Measurements from ENCODE around the gene TYW1.
"Not testable (repeated sequence)": the region's sequence is repeated elsewhere in the genome, so short reads cannot be mapped to it uniquely, and the experiment has no call there.

Gene TYW1

DNA sequence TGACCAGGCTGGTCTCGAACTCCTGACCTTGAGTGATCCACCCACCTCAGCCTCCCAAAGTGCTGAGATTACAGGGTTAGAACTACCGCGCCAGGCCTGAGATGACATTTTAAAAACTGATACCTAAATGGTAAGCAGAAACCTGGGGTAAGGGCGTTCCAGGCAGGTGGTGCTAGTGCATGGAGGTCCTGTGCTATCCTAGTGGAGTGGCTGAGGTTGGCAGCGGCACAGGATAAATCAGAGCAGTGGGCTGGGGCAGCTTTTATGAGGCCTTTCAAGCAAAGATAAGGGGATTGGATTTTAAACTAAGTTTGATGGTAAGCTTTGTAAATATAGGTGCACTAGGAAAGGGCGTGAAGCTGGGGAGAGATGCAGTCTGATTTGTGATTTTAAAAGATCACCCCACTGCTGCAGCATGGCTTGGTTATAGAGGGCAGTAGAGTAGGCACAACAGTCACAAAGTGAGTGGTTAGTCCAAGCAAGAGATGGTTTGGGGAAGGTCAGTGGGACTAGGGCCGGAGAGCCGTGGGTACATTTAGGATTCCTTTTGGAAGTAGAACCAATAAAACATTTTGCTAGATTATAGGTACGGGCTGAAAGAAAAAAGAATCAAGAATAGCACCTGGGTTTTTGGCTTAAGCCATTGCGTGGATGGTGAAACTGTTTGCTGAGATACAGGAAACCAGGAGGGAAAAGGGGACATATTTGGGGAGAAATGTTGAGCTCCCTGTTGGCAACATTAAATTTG, 188.5 kb downstream of the TYW1 start:
- not testable (repeated sequence) for FAIRE-seq; DNase-seq (ENCODE audit: insufficient read length, low spot score)

GRCh38 chr7:67185660-67186129, 189.1 kb downstream of the TYW1 start:
- not testable (repeated sequence) for DNase-seq (ENCODE audit: insufficient read length, low spot score); FAIRE-seq

DNA sequence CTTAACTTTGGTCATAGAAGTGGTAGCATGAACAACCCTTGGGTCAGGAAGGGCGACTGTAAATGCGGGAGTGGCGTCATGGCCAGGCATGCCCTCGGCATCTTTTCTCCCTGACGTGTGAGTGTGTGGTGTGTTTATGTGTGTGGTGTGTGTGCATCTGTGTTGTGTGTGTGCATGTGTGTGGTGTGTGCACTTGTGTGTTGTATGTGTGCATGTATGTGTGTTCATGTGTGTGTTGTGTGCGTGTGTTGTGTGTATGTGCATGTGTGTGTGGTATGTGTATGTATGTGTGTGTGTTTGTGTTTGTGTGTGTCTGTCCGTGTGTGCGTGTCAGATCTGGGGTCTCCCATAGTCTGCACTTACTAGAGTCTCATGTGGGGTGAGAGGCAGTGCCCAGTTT, 192.5 kb downstream of the TYW1 start:
- not testable (repeated sequence) for DNase-seq (ENCODE audit: insufficient read length, low spot score); FAIRE-seq

- not testable (repeated sequence) for FAIRE-seq; DNase-seq (ENCODE audit: insufficient read length, low spot score)
These were observed 193.3 kb downstream of the TYW1 start for GRCh38 chr7:67189801-67190465.

DNA sequence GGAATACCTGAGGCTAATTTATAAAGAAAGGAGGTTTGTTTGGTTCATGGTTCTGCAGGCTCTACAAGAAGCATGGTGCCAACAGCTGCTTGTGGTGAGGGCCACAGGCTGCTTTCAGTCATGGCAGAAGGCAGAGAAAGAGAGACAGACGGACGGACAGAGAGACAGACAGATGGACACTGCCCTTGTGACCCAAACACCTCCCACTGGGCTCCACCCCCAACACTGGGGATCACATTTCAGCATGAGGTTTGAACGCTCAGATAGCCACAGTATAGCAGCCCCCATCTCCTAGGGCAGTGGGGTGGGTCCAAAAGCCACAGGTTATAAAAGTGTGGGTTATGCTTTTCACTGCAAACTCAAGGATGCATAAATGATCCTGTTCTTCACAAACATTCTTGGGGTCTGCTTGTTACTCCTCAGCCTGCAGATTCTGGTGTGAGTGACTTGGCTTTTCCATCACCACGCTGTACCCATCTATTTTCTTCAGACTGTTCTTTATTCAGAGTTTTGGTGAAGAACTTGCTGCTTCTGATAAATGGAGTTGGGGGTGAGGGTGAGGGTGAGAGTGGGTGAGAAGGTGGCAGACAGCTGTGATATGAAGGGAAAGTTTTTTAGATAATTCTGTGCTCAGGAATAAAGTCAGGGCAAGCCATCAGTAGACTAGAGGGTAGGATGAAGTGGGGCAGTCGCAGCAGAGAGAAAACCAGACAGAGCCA, 194.5 kb downstream of the TYW1 start:
- not testable (repeated sequence) for DNase-seq (ENCODE audit: insufficient read length, low spot score); FAIRE-seq

DNA sequence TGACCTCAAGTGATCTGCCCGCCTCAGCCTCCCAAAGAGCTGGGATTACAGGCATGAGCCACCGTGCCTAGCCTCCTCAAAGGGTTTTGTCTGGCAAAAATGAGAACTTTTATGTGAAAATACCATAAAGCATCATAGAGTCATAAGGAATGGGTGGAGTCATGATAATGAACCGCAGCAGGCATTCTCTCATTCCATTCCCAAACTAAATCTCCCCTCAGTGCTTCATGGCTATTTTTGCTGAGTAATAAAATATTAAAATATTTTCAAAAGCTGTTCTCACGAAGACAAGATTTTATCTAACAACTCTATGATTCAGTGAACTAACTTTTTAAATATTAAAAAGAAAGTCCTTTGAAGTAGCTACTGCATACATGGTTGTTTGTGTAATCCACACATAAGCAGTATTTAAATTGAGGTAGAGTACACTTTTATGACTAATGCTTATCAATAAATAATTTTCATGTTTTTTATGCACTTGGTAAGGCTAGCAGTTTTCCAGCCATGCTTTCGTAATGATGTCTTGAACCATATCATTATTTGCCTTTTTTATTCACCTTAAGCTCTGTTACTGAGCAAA, 195.6 kb downstream of the TYW1 start:
- not testable (repeated sequence) for DNase-seq (ENCODE audit: insufficient read length, low spot score); FAIRE-seq

DNA sequence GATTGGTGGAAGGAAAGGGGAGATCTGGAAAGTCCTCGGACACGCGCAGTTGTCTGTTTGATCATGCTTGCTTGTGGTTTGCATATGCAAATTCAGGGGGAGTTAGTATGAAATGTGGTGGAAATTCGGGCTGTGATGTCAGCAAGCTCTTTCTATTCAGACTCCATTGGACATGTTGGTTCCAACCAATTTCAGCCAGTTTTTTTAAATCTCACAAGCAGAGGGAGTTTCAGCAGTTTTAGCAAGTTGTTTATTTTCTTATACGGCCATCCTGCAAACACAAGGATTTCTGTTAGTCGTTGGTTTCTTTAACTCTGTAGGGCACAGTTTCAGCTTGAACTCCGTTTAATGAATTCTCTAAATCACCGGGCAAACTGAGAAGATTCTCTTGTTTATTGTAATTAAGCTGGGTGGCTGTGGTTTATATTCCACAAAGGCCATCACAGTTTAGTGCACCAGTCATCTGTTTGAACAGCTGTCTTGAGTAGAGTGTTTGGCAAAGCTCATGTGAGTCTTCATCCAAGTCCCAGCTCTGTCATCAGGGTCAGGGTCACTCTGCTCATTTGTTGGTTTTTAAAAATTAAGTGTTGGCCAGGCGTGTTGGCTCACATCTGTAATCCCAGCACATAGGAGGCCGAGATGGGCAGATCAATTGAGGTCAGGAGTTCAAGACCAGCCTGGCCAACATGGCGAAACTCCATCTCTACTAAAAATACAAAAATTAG, 196.4 kb downstream of the TYW1 start:
- FAIRE-seq; DNase-seq (ENCODE audit: insufficient read length, low spot score): not testable (repeated sequence)

DNA sequence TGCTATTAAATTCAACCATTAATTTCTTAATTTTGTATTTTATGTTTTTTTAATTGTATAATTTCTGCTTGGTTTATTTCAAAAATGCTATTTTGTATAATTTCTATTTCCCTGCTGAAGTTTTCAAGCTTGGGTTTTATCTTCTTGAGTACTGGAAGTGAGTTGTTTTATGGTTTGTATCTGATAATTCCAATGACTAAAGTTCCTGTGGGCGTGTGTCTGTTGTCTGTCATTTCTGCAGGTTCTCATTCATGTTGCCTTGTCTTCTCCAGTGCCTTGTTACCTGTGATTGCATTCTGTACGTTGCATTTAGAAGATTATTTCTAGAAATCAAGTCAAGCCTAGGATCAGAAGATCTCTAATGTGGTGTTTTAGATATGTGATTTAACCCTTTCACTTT, 199.5 kb downstream of the TYW1 start:
- FAIRE-seq; DNase-seq (ENCODE audit: insufficient read length, low spot score): not testable (repeated sequence)

DNA sequence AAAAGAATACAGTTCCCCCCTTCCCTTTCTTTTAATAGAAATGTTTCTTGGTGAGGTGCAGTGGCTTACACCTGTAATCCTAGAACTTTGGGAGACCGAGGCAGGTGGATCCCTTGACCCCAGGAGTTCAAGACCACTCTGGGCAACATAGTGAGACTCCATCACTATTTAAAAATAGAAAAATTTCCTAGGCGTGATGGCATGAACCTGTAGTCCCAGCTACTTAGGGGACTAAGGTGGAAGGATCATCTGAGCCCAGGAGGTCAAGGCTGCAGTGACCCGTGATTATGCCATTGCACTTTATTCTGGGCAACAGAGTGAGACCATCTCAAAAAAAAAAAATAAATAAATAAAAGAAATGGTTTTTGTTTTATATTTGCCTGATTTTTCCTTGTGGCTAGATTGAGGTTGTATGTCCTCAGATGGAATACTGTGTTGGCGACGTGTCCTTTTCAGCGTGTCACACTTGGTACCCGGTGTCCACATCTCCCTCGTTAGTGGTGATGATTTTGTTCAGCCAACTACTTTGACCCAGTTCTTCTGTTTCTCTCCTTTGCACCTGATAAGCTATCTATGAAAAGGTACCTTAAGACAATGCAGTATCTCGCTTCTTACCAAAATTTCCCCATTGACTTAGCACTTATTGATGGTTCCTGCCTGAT, 202.4 kb downstream of the TYW1 start:
- not testable (repeated sequence) for DNase-seq (ENCODE audit: insufficient read length, low spot score); FAIRE-seq

- not testable (repeated sequence) for FAIRE-seq; DNase-seq (ENCODE audit: insufficient read length, low spot score)
These were observed 209.1 kb downstream of the TYW1 start for GRCh38 chr7:67205772-67206171.

DNA sequence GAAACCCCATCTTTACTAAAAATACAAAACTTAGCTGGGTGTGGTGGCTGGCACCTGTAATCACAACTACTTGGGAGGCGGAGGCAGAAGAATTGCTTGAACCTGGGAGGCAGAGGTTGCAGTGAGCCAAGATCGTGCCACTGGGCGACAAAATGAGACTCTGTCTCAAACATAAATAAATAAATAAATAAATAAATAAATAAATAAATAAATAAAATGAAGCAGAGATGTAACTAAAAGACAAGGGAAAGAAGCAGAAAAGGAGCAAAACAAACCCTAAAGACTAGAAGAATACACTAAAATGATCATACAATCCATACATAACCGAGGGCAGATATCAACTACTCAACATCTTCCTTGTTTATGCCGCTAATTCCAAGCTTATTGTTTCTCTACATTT, 209.8 kb downstream of the TYW1 start:
- FAIRE-seq: no peak

GRCh38 chr7:67208656-67209055, 212.0 kb downstream of the TYW1 start:
- FAIRE-seq; DNase-seq (ENCODE audit: insufficient read length, low spot score): not testable (repeated sequence)

More for the DNA sequence above, 209.8 kb downstream of the TYW1 start:
- TF ChIP-seq, protein P1, sequence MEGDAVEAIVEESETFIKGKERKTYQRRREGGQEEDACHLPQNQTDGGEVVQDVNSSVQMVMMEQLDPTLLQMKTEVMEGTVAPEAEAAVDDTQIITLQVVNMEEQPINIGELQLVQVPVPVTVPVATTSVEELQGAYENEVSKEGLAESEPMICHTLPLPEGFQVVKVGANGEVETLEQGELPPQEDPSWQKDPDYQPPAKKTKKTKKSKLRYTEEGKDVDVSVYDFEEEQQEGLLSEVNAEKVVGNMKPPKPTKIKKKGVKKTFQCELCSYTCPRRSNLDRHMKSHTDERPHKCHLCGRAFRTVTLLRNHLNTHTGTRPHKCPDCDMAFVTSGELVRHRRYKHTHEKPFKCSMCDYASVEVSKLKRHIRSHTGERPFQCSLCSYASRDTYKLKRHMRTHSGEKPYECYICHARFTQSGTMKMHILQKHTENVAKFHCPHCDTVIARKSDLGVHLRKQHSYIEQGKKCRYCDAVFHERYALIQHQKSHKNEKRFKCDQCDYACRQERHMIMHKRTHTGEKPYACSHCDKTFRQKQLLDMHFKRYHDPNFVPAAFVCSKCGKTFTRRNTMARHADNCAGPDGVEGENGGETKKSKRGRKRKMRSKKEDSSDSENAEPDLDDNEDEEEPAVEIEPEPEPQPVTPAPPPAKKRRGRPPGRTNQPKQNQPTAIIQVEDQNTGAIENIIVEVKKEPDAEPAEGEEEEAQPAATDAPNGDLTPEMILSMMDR (IDR thresholded peaks at IDR 0.05; ENCODE audit: insufficient read depth, missing control alignments): no peak
- no peak for DNase-seq (ENCODE audit: insufficient read length, low spot score)
